ENCODE data around the gene ZMAT2. TPM values are rescaled to one million over a fixed set of nuclear protein-coding genes. Genes with fewer than 3 reads are reported as not detected.

The ZMAT2 gene
- total and polyA plus RNA-seq, 12 donors, result 24.6 to 122 (median 51.6) TPM

DNA sequence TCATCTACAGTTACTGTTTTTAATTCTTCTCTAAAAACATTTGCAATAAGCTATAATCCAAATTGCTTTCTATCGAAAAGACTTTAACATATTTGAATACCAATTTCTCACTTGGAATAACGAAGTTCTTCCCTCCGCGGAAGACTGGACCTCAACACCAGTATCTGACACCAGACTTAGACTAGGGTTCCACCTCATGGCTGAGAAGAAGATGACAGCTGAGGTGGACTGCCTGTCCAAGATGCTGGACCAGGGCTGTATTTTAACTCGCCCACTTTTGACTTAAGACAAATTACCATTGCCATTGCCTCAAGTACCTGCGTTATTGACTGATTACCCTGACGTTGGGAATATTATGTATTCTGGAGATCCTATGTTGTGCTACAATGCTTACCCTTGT lies 34.1 kb downstream of the ZMAT2 start:
- Histone ChIP-seq H3K27ac (no peak overlapping the region), H3K9me3 (replicated peaks in 1 of 3) (no peaks in the 10 kb centered on the region), H3K27me3 (peaks cover 2% of the 10 kb centered on the region), H3K36me3 (replicated peaks in 1 of 2) (no peaks in the 10 kb centered on the region), H3K4me1 (replicated peaks in 1 of 2) (no peaks in the 10 kb centered on the region), H3K4me3 (no peak overlapping the region)
- TF ChIP-seq, protein P1, sequence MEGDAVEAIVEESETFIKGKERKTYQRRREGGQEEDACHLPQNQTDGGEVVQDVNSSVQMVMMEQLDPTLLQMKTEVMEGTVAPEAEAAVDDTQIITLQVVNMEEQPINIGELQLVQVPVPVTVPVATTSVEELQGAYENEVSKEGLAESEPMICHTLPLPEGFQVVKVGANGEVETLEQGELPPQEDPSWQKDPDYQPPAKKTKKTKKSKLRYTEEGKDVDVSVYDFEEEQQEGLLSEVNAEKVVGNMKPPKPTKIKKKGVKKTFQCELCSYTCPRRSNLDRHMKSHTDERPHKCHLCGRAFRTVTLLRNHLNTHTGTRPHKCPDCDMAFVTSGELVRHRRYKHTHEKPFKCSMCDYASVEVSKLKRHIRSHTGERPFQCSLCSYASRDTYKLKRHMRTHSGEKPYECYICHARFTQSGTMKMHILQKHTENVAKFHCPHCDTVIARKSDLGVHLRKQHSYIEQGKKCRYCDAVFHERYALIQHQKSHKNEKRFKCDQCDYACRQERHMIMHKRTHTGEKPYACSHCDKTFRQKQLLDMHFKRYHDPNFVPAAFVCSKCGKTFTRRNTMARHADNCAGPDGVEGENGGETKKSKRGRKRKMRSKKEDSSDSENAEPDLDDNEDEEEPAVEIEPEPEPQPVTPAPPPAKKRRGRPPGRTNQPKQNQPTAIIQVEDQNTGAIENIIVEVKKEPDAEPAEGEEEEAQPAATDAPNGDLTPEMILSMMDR (IDR thresholded peaks at IDR 0.05), result peak in 3 of 6 experiments; percentile 11 to 27 (median 24)
- no peak for TF ChIP-seq POLR2A (IDR thresholded peaks at IDR 0.05)
- WGBS, 4 donors, result 59 to 70% (median 64%) methylated on average over 7 of the region's 7 CpGs
- no peak for DNase-seq
- intact Hi-C loops (cut with DNase I), result no loop called here

DNA sequence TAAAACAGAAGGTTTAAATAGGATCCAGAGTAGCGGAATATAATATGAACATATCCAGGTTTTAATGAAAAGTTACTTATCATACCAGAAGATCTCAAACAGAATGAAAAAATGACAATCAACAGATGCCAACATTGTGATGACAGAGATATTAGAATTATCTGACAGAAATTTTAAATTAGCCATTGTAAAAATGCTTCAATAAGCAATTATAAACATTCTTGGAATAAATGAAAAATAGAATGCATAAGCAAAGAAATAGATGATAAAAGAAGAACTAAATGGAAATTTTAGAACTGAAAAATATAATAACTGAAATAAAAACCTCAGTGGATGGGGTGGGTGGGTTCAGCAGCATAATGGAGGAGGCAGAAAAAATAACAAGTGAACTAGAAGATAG lies 37.2 kb downstream of the ZMAT2 start:
- intact Hi-C loops (cut with DNase I), result no loop called here
- TF ChIP-seq, protein P1 (IDR thresholded peaks at IDR 0.05), result no peak
- TF ChIP-seq POLR2A (IDR thresholded peaks at IDR 0.05), result no peak
- H3K9me3 ChIP-seq (replicated peaks in 1 of 3), result no peaks in the 10 kb centered on the region
- WGBS, 4 donors, result 55 to 85% (median 69%) methylated on average over 1 of the region's 1 CpG
- no peaks in the 10 kb centered on the region for H3K36me3 ChIP-seq (replicated peaks in 1 of 2)
- no peaks in the 10 kb centered on the region for H3K4me1 ChIP-seq (replicated peaks in 1 of 2)
- DNase-seq, result no peak
- peaks cover 2% of the 10 kb centered on the region for H3K27me3 ChIP-seq
- H3K4me3 ChIP-seq, result no peak overlapping the region
- H3K27ac ChIP-seq, result no peak overlapping the region

GRCh38 chr5:140741967-140742366 lies 41.7 kb downstream of the ZMAT2 start:
- no peak for TF ChIP-seq POLR2A (IDR thresholded peaks at IDR 0.05)
- TF ChIP-seq, protein P1 (IDR thresholded peaks at IDR 0.05), result no peak
- intact Hi-C loops (cut with DNase I), result no loop called here
- no peaks in the 10 kb centered on the region for H3K27me3 ChIP-seq

GRCh38 chr5:140753561-140753960 lies 53.3 kb downstream of the ZMAT2 start:
- H3K27me3 ChIP-seq, result no peaks in the 10 kb centered on the region
- TF ChIP-seq POLR2A (IDR thresholded peaks at IDR 0.05), result no peak
- TF ChIP-seq, protein P1 (IDR thresholded peaks at IDR 0.05), result no peak
- no peak overlapping the region for H3K4me3 ChIP-seq
- WGBS, 4 donors, result 76 to 86% (median 81%) methylated on average over 5 of the region's 5 CpGs
- H3K9me3 ChIP-seq (replicated peaks in 1 of 3), result peaks cover 0 to 27% (median 4%) of the 10 kb centered on the region in 3 donors
- H3K4me1 ChIP-seq (replicated peaks in 1 of 2), result no peaks in the 10 kb centered on the region
- no peak for DNase-seq
- H3K27ac ChIP-seq, result no peak overlapping the region
- intact Hi-C loops (cut with DNase I), result no loop called here
- H3K36me3 ChIP-seq (replicated peaks in 1 of 2), result no peaks in the 10 kb centered on the region

More at GRCh38 chr5:140741967-140742366, 41.7 kb downstream of the ZMAT2 start:
- H3K9me3 ChIP-seq (replicated peaks in 1 of 3), result no peaks in the 10 kb centered on the region
- DNase-seq, result no peak
- no peaks in the 10 kb centered on the region for H3K4me1 ChIP-seq (replicated peaks in 1 of 2)
- no peak overlapping the region for H3K4me3 ChIP-seq
- WGBS, 4 donors, result 33 to 71% (median 50%) methylated on average over 1 of the region's 1 CpG
- H3K27ac ChIP-seq, result no peak overlapping the region
- no peaks in the 10 kb centered on the region for H3K36me3 ChIP-seq (replicated peaks in 1 of 2)

Small RNA genes within 50 kb of the gene (small RNA-seq; reads per million reads assigned to genes)
- gene VTRNA1-1 (124 to 135 reads per million in 2 donors), gene VTRNA1-2 (67.0 to 115 reads per million in 2 donors), gene VTRNA1-3 (4.2 to 5.9 reads per million in 2 donors)

Other genes with a start within 250 kb of the ZMAT2 start
- 10 to 100 TPM in 7 of 9 donors, 1 to 10 TPM in 2; 5.9 to 80.5 (median 40.0) TPM for gene EIF4EBP3, start 152.8 kb upstream of the ZMAT2 start, total RNA-seq
- gene EIF4EBP3, start 152.8 kb upstream of the ZMAT2 start, polyA plus RNA-seq, result 100 to 1,000 TPM in 2 of 3 donors, 1 to 10 TPM in 1; 7.9 to 158 (median 121) TPM
- gene SRA1, start 143.0 kb upstream of the ZMAT2 start, total RNA-seq, result 100 to 1,000 TPM in 1 of 9 donors, 10 to 100 TPM in 8; 31.3 to 156 (median 46.0) TPM
- gene SRA1, start 143.0 kb upstream of the ZMAT2 start, polyA plus RNA-seq, result 100 to 1,000 TPM in 2 of 3 donors, 10 to 100 TPM in 1; 96.3 to 115 (median 101) TPM
- gene APBB3, start 135.8 kb upstream of the ZMAT2 start, total RNA-seq, result 10 to 100 TPM; 14.0 to 61.2 (median 35.5) TPM
- 100 to 1,000 TPM in 2 of 3 donors, 10 to 100 TPM in 1; 25.6 to 163 (median 142) TPM for gene APBB3, start 135.8 kb upstream of the ZMAT2 start, polyA plus RNA-seq
- 100 to 1,000 TPM in 3 of 9 donors, 10 to 100 TPM in 6; 17.3 to 133 (median 82.8) TPM for gene SLC35A4, start 135.6 kb upstream of the ZMAT2 start, total RNA-seq
- gene SLC35A4, start 135.6 kb upstream of the ZMAT2 start, polyA plus RNA-seq, result 100 to 1,000 TPM in 1 of 3 donors, 10 to 100 TPM in 2; 42.1 to 135 (median 45.0) TPM
- 100 to 1,000 TPM in 8 of 9 donors, 1 to 10 TPM in 1; 9.8 to 885 (median 316) TPM for gene CD14, start 67.3 kb upstream of the ZMAT2 start, total RNA-seq
- 100 to 1,000 TPM in 2 of 3 donors, 10 to 100 TPM in 1; 13.9 to 252 (median 101) TPM for gene CD14, start 67.3 kb upstream of the ZMAT2 start, polyA plus RNA-seq
- 100 to 1,000 TPM in 1 of 9 donors, 10 to 100 TPM in 7, 1 to 10 TPM in 1; 6.6 to 348 (median 29.5) TPM for gene TMCO6, start 61.0 kb upstream of the ZMAT2 start, total RNA-seq
- gene TMCO6, start 61.0 kb upstream of the ZMAT2 start, polyA plus RNA-seq, result 10 to 100 TPM in 2 of 3 donors, 1 to 10 TPM in 1; 5.6 to 44.7 (median 25.3) TPM
- 100 to 1,000 TPM in 8 of 9 donors, 10 to 100 TPM in 1; 98.1 to 139 (median 115) TPM for gene NDUFA2, start 52.8 kb upstream of the ZMAT2 start, total RNA-seq
- 100 to 1,000 TPM in 2 of 3 donors, 10 to 100 TPM in 1; 65.6 to 573 (median 367) TPM for gene NDUFA2, start 52.8 kb upstream of the ZMAT2 start, polyA plus RNA-seq
- gene IK, start 52.6 kb upstream of the ZMAT2 start, total RNA-seq, result 100 to 1,000 TPM in 4 of 9 donors, 10 to 100 TPM in 5; 65.7 to 478 (median 83.3) TPM
- gene IK, start 52.6 kb upstream of the ZMAT2 start, polyA plus RNA-seq, result 100 to 1,000 TPM in 1 of 3 donors, 10 to 100 TPM in 2; 65.5 to 153 (median 97.5) TPM
- gene WDR55, start 35.5 kb upstream of the ZMAT2 start, total RNA-seq, result 10 to 100 TPM; 13.6 to 20.0 (median 17.1) TPM
- 10 to 100 TPM; 13.3 to 20.8 (median 13.5) TPM for gene WDR55, start 35.5 kb upstream of the ZMAT2 start, polyA plus RNA-seq
- gene DND1, start 26.9 kb upstream of the ZMAT2 start, total RNA-seq, result 1 to 10 TPM in 1 of 9 donors, under 1 TPM in 8; 0.19 to 3.6 (median 0.50) TPM
- gene DND1, start 26.9 kb upstream of the ZMAT2 start, polyA plus RNA-seq, result 1 to 10 TPM in 2 of 3 donors, under 1 TPM in 1; 0.18 to 3.1 (median 2.1) TPM
- 10 to 100 TPM; 36.4 to 80.6 (median 55.7) TPM for gene HARS1, start 9.1 kb upstream of the ZMAT2 start, total RNA-seq
- 100 to 1,000 TPM in 1 of 3 donors, 10 to 100 TPM in 2; 92.3 to 111 (median 94.6) TPM for gene HARS1, start 9.1 kb upstream of the ZMAT2 start, polyA plus RNA-seq
- 10 to 100 TPM; 21.3 to 51.2 (median 32.9) TPM for gene HARS2, start 9.0 kb upstream of the ZMAT2 start, total RNA-seq
- gene HARS2, start 9.0 kb upstream of the ZMAT2 start, polyA plus RNA-seq, result 10 to 100 TPM; 26.0 to 31.0 (median 28.6) TPM
- gene PCDHA1, start 85.7 kb downstream of the ZMAT2 start, total RNA-seq, result under 1 TPM in 4 of 9 donors, not detected in 5; 0.07 to 0.20 (median 0.12) TPM
- gene PCDHA1, start 85.7 kb downstream of the ZMAT2 start, polyA plus RNA-seq, result under 1 TPM; 0.05 to 0.08 (median 0.07) TPM
- under 1 TPM in 4 of 9 donors, not detected in 5; 0.12 to 0.28 (median 0.21) TPM for gene PCDHA2, start 94.4 kb downstream of the ZMAT2 start, total RNA-seq
- gene PCDHA2, start 94.4 kb downstream of the ZMAT2 start, polyA plus RNA-seq, result under 1 TPM in 2 of 3 donors, not detected in 1; 0.03 to 0.09 TPM
- 1 to 10 TPM in 1 of 9 donors, under 1 TPM in 6, not detected in 2; 0.10 to 1.4 (median 0.31) TPM for gene PCDHA3, start 100.6 kb downstream of the ZMAT2 start, total RNA-seq
- gene PCDHA3, start 100.6 kb downstream of the ZMAT2 start, polyA plus RNA-seq, result 1 to 10 TPM in 1 of 3 donors, under 1 TPM in 2; 0.16 to 1.1 (median 0.24) TPM
- under 1 TPM; 0.04 to 0.96 (median 0.28) TPM for gene PCDHA4, start 106.6 kb downstream of the ZMAT2 start, total RNA-seq
- under 1 TPM; 0.08 to 0.33 (median 0.10) TPM for gene PCDHA4, start 106.6 kb downstream of the ZMAT2 start, polyA plus RNA-seq
- gene PCDHA5, start 121.2 kb downstream of the ZMAT2 start, total RNA-seq, result under 1 TPM in 7 of 9 donors, not detected in 2; 0.11 to 0.67 (median 0.17) TPM
- under 1 TPM; 0.07 to 0.62 (median 0.24) TPM for gene PCDHA5, start 121.2 kb downstream of the ZMAT2 start, polyA plus RNA-seq
- gene PCDHA6, start 127.5 kb downstream of the ZMAT2 start, total RNA-seq, result 1 to 10 TPM in 1 of 9 donors, under 1 TPM in 7, not detected in 1; 0.14 to 1.1 (median 0.48) TPM
- under 1 TPM; 0.20 to 0.97 (median 0.32) TPM for gene PCDHA6, start 127.5 kb downstream of the ZMAT2 start, polyA plus RNA-seq
- gene PCDHA7, start 133.8 kb downstream of the ZMAT2 start, total RNA-seq, result 1 to 10 TPM in 1 of 9 donors, under 1 TPM in 6, not detected in 2; 0.22 to 1.2 (median 0.35) TPM
- gene PCDHA7, start 133.8 kb downstream of the ZMAT2 start, polyA plus RNA-seq, result under 1 TPM; 0.16 to 0.20 (median 0.20) TPM
- gene PCDHA8, start 140.7 kb downstream of the ZMAT2 start, total RNA-seq, result under 1 TPM in 3 of 9 donors, not detected in 6; 0.14 to 0.18 (median 0.17) TPM
- under 1 TPM; 0.03 to 0.16 (median 0.09) TPM for gene PCDHA8, start 140.7 kb downstream of the ZMAT2 start, polyA plus RNA-seq
- gene PCDHA9, start 147.9 kb downstream of the ZMAT2 start, total RNA-seq, result under 1 TPM in 7 of 9 donors, not detected in 2; 0.04 to 0.39 (median 0.18) TPM
- not detected for gene PCDHA9, start 147.9 kb downstream of the ZMAT2 start, polyA plus RNA-seq
- gene PCDHA10, start 155.4 kb downstream of the ZMAT2 start, total RNA-seq, result 1 to 10 TPM in 3 of 9 donors, under 1 TPM in 6; 0.17 to 1.8 (median 0.48) TPM
- gene PCDHA10, start 155.4 kb downstream of the ZMAT2 start, polyA plus RNA-seq, result under 1 TPM; under 0.01 to 0.81 (median 0.32) TPM
- gene PCDHA11, start 168.5 kb downstream of the ZMAT2 start, total RNA-seq, result 1 to 10 TPM in 1 of 9 donors, under 1 TPM in 7, not detected in 1; 0.07 to 1.5 (median 0.35) TPM
- gene PCDHA11, start 168.5 kb downstream of the ZMAT2 start, polyA plus RNA-seq, result under 1 TPM in 2 of 3 donors, not detected in 1; 0.48 to 0.51 TPM
- 1 to 10 TPM in 3 of 9 donors, under 1 TPM in 6; 0.25 to 1.9 (median 0.55) TPM for gene PCDHA12, start 174.9 kb downstream of the ZMAT2 start, total RNA-seq
- under 1 TPM; 0.17 to 0.32 (median 0.20) TPM for gene PCDHA12, start 174.9 kb downstream of the ZMAT2 start, polyA plus RNA-seq
- gene PCDHA13, start 181.7 kb downstream of the ZMAT2 start, total RNA-seq, result under 1 TPM in 8 of 9 donors, not detected in 1; 0.12 to 0.98 (median 0.55) TPM
- gene PCDHA13, start 181.7 kb downstream of the ZMAT2 start, polyA plus RNA-seq, result under 1 TPM; 0.13 to 0.32 (median 0.26) TPM
- 1 to 10 TPM in 2 of 9 donors, under 1 TPM in 7; 0.29 to 1.4 (median 0.70) TPM for gene PCDHAC1, start 225.9 kb downstream of the ZMAT2 start, total RNA-seq
- under 1 TPM; 0.10 to 0.81 (median 0.16) TPM for gene PCDHAC1, start 225.9 kb downstream of the ZMAT2 start, polyA plus RNA-seq

All from adrenal gland (tissue), 12 donors.